C4-2B (cell line): ENCODE measurements around the gene ABHD17A.

ENCODE experiments used
- H3K27ac ChIP-seq: fragments of 450-650 bp; 2 replicates; pipeline ENCODE4 v1.5.1; 2017
- CTCF ChIP-seq: fragments of 450-650 bp; conservative IDR thresholded peaks from 2 replicates; pipeline ENCODE4 v1.5.1; 2017; ENCODE audit warnings: mild to moderate bottlenecking
- ZFX ChIP-seq: fragments of 450-650 bp; IDR thresholded peaks from 2 replicates; pipeline ENCODE4 v1.6.1; 2017

The ABHD17A gene

GRCh38 chr19:1829958-1830357 lies 55.3 kb downstream of the ABHD17A start:
- peak overlapping the region; percentile 65 for H3K27ac ChIP-seq
- TF ChIP-seq CTCF, result no peak
- no peak for TF ChIP-seq ZFX

- peak overlapping the region; percentile 65; the same call in 1 of the 2 replicates for H3K27ac ChIP-seq
- TF ChIP-seq CTCF (no peak), ZFX (no peak)
Observed at GRCh38 chr19:1828279-1829238, 56.7 kb downstream of the ABHD17A start.

GRCh38 chr19:1827566-1828278 lies 57.6 kb downstream of the ABHD17A start:
- H3K27ac ChIP-seq, result no peak overlapping the region
- no peak for TF ChIP-seq CTCF
- no peak for TF ChIP-seq ZFX
